Activated T-helper 9 cell treated with anti-CD3 and anti-CD28 coated beads, Interleukin-2, amount 50 U/mL, for 16 hours (primary cell): ENCODE results near the gene VEGFD.

Experiments
- DNase-seq: peaks from one replicate; pipeline ENCODE4 v3.0.0-alpha.2; 2020; ENCODE audit warnings: low read depth

VEGFD gene

GRCh38 chrX:15384304-15384703, at the start of gene VEGFD:
VEGFD (minus strand) TSS chrX:15384413; CDS start chrX:15383946, 467 bp downstream.
- no peak for DNase-seq

GRCh38 chrX:15430584-15430983, 46.4 kb upstream of the VEGFD start:
- DNase-seq = no peak

- DNase-seq = no peak
These were observed 45.9 kb upstream of the VEGFD start for GRCh38 chrX:15430076-15430475.

- no peak for DNase-seq
These were observed 40.8 kb upstream of the VEGFD start for GRCh38 chrX:15425024-15425423.

- no peak for DNase-seq
These were observed 34.5 kb upstream of the VEGFD start for GRCh38 chrX:15418707-15419181.

- DNase-seq = no peak
These were observed 34.0 kb upstream of the VEGFD start for GRCh38 chrX:15418041-15418706.

- DNase-seq = no peak
These were observed 32.1 kb upstream of the VEGFD start for GRCh38 chrX:15416133-15416993.

GRCh38 chrX:15413101-15413500, 28.9 kb upstream of the VEGFD start:
- no peak for DNase-seq

GRCh38 chrX:15410947-15411346, 26.7 kb upstream of the VEGFD start:
- no peak for DNase-seq

GRCh38 chrX:15410430-15410829, 26.2 kb upstream of the VEGFD start:
- DNase-seq = no peak

GRCh38 chrX:15405846-15406245, 21.6 kb upstream of the VEGFD start:
- no peak for DNase-seq

- no peak for DNase-seq
These were observed 20.3 kb upstream of the VEGFD start for GRCh38 chrX:15404401-15405096.

GRCh38 chrX:15401378-15401777, 17.2 kb upstream of the VEGFD start:
- DNase-seq = no peak

- no peak for DNase-seq
These were observed 15.8 kb upstream of the VEGFD start for GRCh38 chrX:15399962-15400391.

GRCh38 chrX:15398874-15399273, 14.7 kb upstream of the VEGFD start:
- DNase-seq = no peak

- DNase-seq = no peak
These were observed 11.6 kb upstream of the VEGFD start for GRCh38 chrX:15395789-15396188.

- no peak for DNase-seq
These were observed 7.6 kb upstream of the VEGFD start for GRCh38 chrX:15391850-15392249.

GRCh38 chrX:15382813-15383212, 1.4 kb downstream of the VEGFD start:
- no peak for DNase-seq

GRCh38 chrX:15376956-15377355, 7.3 kb downstream of the VEGFD start:
- no peak for DNase-seq

- no peak for DNase-seq
These were observed 10.2 kb downstream of the VEGFD start for GRCh38 chrX:15373976-15374375.

GRCh38 chrX:15366506-15367352, 17.5 kb downstream of the VEGFD start:
- no peak for DNase-seq

- DNase-seq = no peak
These were observed 24.5 kb downstream of the VEGFD start for GRCh38 chrX:15359701-15360100.
